Embryonic facial prominence (tissue), 1 donor: ENCODE results near the gene MGLL.

ENCODE experiments used
- DNase-seq: peaks from one replicate; pipeline ENCODE4 v3.0.0-alpha.2; 2016; ENCODE audit errors: extremely low spot score

MGLL gene

DNA sequence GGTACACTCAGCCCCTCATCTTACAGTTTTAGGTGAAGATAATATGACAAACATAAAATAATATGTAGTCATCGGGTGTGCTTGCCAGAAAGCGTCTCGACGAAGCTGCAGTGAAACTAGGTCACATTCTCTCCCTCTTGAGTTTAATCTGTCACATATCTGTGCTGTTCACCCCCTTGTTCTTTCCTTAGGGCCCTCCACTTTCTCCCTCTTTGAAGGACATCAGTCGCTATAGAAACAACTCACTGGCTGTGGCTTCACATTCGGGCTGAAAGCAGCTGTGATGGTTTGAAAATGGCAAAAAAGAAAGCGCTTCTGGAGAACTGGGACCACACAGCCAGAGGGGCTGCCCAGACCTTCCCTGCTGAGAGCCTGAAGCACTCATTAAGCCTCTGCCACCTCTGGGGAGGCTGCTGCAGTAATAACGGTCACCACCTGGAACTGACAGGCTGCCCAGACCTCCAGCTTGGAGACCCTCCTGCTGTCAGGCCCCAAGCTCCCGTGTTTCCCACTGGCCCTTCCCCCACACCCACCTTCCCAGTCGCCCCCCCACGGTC, 99.2 kb downstream of the MGLL start:
- no peak for DNase-seq

DNA sequence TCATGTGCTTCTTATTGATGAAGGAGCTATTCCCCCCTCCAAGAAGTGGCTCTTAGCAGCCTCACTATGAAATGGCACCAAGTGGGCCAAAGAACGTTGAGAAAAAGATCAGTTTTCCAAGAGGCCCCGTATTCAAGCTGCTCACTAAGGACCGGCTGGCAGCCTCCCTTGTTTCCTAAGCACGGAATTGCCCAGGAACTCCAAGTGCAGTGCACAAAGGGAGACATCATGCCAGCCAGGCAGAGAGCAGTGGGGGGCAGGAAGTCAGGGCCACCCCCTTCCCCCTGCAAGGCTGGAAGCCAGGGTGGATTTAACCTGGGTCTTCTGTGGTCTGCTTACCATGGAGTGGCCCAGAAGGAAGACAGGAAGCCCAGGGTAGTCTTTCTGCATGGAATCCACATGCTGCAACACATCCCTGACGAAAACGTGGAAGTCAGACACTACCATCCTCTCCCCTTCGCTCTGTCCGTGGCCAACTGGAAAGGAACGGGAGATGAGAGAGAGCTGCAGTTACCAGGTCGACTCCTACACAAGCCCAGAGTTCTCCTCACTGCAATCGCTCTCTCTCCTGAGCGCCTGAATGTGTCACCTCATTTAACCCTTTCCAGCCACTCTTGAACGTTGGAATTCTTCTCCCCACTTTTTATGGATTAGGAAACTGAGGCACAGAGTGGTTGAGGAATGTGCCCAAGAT, 100.1 kb downstream of the MGLL start:
- DNase-seq, result no peak

DNA sequence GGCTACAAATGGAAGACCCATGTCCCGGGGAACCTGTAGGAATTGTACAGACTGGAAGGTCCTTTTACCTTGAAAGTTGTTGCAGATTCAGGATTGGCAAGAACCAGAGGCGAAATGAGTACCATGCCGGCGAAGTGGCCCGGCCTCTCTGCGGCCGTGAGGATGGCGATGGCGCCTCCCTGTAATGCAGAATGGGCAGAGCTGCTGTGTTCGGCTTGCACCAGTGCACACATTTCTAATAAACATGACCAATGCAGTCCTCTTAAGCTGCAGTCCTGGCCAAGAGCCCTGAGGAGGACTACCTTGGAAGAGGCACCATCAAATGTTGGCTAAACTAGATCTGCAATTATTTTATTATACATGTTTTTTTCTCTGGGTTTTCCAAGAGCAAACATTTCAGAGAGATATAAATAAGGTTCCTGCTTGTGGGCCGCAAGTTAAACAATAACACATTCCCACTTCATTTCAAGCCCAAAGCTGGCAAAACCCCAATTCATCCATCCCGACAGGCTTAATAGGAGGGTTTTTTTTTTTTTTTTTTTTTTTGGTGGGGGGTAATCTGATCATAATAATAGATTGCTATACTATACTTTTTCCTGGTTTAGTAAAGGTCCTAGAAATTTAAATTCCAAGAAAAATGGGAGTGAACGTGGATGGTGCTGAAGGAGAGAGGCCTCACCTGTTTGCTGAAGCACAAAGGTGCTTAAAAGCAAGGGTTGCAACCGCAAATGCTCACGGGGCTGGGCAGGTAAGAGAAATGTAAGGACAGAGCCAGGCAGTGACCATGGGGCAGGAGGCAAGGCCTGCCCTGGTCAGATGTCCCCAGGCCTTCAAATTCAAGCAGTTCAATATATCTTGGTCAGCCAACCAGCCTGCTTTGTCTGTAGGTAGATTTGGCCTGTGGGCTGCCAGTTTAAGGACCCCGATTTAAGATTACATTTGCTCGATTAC, 101.1 kb downstream of the MGLL start:
- DNase-seq, result no peak

DNA sequence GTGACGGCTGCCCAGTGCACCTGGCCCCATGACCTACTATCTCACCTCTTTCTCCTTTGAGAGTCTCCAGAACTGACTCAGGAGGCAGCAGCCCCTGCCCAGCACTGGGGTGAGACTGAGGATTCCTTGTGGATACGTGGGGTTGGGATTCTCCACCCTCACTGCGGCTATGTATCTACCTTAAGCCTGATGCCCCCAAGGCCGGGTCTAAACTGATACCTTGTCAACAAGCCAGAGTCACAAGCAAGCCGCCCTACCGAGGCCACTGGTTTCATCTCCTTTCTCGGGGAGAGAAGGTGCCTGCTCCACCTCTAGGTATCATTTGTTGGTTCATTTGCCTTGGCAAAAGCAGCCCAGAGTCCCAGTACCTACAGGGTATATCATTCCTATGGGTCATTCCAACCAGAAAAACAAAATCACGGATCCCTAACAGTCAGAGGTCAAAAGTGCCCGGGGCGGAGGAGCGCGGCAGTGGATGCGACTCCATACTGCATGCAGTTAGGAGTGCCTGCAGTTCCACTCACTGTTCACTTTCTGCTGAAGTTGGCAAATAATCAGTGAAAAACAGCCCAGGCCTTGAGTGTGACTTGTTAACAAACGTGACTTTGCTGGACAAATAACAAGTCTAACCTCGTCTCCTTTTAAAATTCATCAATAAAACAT, 102.0 kb downstream of the MGLL start:
- DNase-seq, result no peak

DNA sequence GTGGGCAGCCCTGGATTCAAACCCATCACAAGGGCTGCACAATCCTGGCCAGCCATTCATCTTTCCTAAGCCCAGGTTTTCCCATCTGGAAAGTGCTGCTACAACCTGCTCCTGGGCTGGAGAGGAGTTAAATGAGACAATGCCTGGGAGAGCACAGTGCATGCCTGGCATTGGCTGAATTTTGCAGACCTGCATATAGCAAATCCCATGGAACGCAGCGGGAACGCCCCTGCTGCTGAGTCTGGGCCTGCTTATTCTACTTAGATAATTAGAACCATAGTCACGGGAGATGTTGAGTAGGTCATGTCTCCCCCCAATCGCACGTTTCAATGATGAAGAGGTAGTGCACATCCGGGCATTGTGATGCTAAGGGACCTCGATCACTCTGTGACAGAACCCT, 102.9 kb downstream of the MGLL start:
- DNase-seq, result no peak

DNA sequence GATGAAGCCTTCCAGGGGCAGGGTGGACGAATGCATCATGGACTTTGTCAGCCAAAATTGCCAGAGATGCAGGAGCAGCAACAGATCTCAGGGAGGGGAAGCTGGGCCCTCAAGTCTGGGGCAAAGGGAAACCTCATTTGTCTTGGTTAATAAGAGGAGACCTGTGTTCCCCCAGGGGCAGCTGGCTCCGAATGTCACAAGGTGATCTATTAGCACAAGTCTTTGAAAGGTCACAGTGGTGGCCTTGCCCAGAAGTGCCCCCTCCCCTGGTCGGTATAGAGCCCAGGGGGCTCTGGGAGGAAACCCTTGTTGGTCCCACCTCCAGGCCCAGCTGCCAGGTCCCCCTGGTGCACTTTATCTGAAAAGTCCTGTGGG, 103.4 kb downstream of the MGLL start:
- DNase-seq, result no peak

DNA sequence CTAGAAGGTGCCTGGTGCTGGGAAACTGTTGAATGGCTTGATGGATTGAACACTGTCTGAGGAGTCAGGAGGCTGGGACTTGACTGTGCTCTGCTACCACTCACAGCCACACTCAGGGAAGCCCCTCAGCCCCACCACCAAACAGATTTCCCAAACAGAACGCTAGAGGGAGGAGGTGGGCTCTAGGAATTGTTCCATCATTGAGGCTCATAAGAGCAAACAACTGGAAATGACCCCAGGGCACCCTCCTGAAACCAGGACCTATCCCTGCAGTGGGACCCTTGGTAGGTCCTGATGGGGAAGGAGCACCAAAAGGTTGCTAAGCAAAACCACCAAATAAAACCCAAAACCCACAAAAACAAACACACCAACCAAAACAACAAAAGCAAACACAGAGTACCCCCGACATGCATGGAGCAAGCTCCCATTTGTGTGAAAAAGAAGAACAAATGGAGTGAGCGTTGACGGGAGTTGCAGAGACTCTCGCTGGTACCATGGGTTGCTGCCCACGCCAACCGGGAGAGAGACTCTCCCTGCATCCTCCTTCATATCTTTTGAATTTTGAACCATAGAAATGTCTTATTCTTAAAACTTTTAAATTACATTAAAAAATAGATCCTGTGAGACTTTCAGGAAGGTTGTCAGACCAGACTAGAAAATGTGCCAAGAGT, 103.9 kb downstream of the MGLL start:
- DNase-seq, result no peak

DNA sequence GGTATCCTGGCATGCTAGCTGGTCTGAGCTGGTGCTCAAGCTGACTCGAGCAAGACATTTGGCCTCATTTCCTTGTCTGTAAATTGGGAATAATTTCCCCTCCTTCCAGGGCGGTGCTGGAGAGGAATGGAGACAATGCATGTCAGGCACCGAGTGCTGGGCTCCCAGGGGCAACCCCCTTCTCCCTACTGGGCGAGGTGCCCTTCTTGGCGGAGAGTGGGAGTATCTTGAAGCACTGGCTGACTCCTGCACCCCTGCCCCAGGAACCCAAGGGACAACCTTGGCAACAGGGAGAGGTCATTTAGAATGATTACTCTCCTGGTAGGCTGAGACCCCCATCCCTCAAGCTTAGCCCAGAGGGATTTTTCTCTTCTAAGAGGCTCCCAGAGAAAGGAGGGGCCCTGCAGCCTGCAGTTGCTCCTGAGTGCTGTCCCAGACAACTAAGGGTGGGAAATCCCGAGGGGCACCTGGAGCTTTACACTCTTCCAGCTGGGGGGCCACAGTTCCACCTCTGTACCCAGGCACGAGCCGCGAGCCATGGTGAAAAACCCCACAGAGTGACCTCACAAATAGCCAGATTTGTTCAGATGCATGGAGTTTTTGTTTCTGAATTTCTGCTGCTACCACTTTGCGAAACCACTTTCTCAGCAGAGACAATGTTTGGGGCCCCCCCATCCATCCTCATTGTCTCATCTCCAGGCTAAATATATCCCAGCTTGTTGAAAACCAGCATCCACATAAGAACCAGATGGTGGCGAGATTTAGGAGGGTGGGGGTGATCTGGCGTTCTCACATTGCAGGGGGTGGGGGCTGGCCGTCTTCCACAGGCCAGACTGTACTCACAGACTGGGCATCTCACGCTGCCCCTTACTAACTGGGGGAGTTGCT, 104.7 kb downstream of the MGLL start:
- DNase-seq, result no peak

DNA sequence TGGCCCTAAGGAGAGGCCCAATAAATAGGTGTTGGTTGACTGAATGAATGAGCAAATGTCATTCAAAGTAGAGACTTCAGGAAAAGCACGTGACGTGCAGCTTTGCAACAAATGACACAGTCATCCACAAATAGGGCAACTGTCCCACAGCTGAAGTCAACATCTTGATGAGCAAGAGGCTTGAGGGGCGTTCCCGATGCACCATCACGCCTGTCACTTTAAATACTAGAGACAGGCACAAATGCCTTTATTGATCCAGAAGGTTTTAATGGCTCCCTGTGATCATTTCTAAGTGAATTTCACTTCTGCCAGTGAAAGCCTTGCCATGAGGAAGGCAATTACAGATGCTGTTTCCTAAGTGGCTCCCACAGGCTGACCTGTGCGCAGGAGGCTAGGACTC, 105.9 kb downstream of the MGLL start:
- DNase-seq, result no peak

DNA sequence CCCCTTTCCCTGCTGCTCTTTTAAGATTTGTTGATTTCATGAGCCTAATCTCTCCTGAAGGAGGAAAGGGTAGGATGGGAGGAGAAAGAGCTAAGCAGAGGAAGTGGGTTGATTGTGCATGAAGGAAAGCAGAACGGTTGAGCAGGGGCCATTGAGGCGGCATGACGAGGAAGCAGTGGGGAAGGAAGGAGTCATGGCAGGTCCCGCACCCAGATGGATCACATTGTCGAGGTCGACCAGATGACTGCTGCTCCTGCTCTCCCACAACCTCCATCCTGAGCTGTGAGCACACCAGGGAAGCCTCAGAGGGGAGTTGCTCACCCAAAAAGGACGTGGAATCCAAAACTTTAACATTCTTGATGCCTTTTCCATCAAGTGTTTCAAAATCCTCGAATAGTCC, 106.8 kb downstream of the MGLL start:
- no peak for DNase-seq

DNA sequence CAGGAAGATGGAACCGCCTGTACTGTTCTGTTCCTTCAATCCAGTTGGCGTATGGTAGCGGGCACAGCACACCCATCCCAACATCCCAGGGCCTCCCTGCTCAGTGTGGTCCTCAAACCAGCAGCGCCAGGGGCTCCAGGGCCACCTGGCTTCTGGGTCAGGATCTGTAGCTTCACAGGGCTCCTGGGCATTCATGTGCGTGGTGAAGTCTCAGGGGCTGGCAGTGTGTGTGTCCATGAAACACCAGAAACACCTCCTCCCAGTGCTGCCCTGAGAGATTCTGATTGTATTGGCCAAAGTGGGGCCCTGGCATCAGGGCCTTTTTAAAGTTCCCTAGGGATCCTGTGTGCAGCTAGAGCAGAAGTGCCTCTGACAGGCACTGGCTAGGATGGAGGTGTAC, 107.4 kb downstream of the MGLL start:
- DNase-seq, result no peak

DNA sequence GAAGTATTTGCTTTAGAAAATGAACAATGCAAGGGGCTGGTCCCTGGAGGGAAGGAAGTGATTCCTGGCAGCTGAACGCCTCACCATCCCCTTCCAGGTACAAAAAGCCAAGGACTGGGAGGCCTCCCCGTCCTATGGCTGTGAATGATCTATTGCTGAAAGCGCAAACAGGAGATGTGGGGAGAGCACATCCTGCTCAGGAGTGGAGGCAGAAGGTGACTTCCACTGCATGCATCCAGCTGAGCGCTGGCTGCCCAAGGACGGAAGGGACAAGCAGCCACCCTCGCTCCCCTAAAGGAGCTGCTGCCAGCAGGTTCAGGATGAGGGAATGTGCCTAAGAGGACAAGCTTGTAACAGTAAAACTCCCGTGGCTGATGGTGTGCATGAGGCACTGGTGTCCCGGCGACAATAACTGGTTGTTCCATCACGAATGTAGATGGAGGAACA, 108.2 kb downstream of the MGLL start:
- DNase-seq, result no peak

DNA sequence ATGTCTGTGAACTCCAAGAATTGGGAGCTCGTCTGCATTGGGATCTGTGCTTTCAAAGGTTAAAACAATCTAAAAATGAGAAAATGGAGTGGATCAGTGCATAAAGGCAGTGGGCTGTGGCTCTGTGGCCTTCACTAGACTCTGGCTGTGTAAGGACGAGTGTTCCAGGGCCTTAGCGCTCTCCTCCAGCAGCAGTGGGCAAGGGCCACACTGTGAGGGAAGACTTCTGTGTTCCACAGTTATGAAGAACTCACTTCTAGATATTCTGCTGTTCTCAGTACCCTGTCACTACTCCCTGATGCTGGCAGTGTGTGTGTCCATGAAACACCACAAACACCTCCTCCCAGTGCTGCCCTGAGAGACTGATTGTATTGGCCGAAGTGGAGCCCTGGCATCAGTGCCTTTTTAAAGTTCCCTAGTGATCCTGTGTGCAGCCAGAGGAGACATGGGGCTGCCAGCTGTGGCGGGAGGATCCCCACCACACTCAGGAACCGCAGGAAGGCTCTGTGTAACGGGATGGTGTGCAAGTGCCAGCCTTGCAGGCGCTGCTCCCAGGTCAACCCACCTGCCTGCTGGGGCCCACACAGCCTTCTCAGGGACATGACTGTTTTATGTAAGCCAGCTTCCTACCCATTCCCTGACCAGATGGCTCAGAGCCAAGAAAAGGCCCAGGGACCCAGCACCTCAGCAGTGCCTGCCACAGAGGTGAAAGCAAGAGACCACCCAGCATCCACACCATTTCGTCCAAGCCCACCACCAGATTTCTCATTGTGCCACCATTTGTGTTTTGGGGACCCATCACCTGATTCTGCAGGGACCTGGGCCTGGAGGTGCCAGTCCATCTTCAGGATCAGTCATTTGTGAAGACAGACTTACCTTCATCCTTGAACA, 109.2 kb downstream of the MGLL start:
- no peak for DNase-seq

DNA sequence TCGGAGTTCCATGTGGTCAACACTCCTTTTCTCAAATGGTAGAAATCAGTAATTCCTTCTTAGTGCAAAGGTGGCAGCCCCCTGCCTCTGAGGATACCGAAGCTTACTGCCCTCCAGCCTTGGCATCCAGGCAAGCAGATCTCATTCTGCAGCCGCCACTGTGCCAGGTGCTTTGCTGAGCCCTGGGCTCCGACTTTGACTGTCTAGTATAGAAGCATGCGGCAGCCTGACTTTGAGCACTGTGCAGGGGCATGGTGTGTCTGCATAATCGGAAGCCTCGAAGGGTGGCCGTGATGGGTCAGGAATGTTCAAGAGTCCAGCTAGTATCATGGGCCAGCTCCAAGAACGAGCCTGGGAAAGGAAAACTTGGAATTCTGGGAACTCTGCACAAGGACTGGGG, 109.9 kb downstream of the MGLL start:
- DNase-seq, result no peak

DNA sequence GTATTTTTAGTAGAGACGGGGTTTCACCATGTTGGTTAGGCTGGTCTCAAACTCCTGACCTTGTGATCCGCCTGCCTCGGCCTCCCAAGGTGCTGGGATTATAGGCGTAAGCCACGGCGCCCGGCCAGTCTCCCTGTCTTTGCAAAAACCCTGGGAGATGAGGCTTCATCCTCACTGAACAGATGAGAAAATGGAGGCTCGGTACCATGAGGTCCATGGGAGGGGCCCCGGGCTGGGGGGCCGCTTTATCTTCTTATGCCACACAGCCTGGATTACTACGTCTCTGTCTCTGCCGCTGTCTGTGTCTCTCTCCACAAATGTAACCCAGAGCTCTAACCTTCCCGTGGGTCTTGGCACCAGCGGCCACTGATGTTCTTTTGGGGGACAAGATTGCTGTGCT, 110.4 kb downstream of the MGLL start:
- no peak for DNase-seq

DNA sequence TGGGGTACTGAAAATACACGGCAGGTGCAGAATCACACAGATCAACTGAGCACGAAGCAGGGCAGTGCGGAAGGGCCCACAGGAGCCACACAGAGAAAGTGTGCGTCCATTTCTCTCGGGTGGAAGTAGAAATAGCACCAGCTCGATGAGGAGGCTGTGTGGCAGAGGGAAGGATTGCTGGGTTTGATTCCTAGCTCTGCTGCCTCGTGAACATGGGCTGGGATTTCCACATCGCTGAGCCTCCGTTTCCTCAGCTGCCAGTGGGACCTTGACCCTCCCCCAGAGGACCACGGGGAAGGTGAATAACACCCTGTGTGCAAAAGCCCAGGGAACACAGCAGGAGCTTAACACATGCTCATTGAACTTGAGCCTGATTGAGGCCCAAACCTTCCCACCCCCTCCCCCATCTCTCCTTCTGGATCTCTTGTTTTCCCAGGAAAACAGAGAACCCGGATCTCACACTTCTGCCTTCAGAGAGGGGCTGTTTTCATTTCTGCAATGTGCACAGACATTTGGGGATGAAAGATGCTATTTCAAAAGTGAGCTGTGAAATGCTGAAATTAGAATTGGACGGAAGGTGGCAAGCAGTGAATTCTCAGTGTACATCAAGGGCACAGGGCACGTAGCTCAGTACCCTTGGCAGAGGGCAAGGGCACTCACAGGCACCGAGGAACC, 111.2 kb downstream of the MGLL start:
- no peak for DNase-seq

DNA sequence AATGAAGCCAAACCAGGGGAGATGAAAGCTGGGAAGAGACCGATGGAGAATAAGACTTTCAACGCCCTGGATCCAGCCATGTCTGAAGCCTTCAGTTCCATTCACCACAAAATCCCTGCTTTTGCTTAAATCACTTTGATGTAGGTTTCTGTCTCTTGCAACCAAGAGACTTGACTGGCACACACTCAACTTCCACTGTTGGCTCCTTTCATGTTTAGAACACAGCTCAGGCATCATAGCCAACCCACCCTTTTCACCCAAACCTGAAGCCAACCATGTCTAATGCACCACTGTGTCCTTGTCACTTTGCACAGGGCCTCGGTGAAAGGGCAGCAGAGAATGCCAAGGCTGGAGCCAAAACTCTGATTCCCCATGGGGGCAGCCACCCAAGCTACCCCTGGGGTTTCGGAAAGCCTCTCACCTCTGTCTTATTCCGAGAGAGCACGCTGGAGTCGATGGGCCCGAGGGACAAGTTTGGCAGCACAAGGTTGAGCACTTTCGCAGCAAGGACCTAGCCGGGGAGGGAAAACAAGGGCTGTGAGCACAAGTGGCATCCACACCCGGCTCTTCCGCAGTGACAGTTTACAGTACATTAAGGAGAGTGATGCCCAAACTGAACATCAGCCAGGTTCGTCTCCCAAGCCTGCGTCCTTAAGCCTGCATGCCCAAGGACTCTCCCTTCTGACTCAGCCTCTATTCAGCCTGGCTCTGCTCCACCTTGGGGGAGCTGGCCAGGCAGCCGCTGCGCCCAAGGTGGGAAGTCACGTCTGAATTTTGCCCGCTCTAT, 112.0 kb downstream of the MGLL start:
- no peak for DNase-seq

DNA sequence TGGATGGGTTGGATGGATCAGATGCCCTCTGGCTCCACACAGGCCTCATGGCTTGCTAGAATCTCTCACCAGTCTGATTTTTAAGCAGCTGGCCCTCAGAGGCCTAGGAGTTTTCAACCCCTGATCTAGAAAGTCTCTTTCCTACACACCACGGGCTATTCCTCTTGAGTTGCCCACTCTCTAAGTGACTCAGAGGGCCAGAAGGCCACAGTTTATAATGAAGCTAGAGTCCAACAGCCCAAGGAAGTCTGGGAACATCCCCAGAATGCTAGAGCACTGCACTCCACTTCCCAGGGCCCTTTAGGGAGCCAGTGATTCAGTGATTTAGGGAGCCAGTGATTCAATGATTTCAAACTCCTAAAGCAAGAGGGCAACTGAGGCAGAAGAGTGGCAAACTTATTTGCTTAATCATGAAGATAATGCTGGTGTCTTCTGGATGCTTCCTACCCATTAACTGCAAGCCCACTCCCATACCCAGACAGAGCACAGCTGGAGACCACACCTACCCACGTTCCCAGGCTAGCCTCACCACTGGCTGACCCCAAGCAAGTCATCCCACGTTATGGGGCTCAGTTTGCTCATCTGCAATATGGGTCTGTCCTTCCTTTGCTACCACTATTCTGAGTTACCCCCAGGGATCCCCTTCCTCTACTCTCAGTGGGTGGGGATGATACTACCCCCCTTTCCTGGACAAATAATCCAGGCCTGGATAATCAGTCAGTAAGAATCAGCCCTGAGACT, 112.8 kb downstream of the MGLL start:
- DNase-seq, result no peak
